ENCODE results near the gene AP1AR. TPM values are rescaled to one million over a fixed set of nuclear protein-coding genes. Genes with fewer than 3 reads are reported as not detected.

Gene AP1AR
- total RNA-seq, 4 donors from 2014 or later = 11.9 to 23.7 (median 16.0) TPM

- 93 to 94% methylated on average over 2 of the region's 2 CpGs for WGBS, 2 donors (ENCODE audit: low coverage in 1 of 2)
- ATAC-seq = no peak
- H3K4me3 ChIP-seq = no peak overlapping the region
- H3K27ac ChIP-seq = no peak overlapping the region
- H3K36me3 ChIP-seq = peaks cover 0 to 23% of the 10 kb centered on the region in 2 donors
- H3K9me3 ChIP-seq = no peaks in the 10 kb centered on the region
- H3K27me3 ChIP-seq = no peaks in the 10 kb centered on the region
- no peaks in the 10 kb centered on the region for H3K4me1 ChIP-seq
- TF ChIP-seq POLR2A (IDR thresholded peaks at IDR 0.05) (no peak), POLR2AphosphoS5 (IDR thresholded peaks at IDR 0.05) (no peak), CTCF (IDR thresholded peaks at IDR 0.05) (no peak), EP300 (IDR thresholded peaks at IDR 0.05) (no peak)
Measured at GRCh38 chr4:112257098-112257497, 25.5 kb downstream of the AP1AR start.

GRCh38 chr4:112266823-112267222 is 35.2 kb downstream of the AP1AR start:
- 51 to 81% methylated on average over 2 of the region's 2 CpGs for WGBS, 2 donors (ENCODE audit: low coverage in 1 of 2)
- Histone ChIP-seq H3K4me1 (peaks cover 0 to 11% (median 0%) of the 10 kb centered on the region in 3 donors), H3K9me3 (no peaks in the 10 kb centered on the region), H3K27ac (no peak overlapping the region), H3K4me3 (no peak overlapping the region), H3K36me3 (peaks cover 0 to 24% of the 10 kb centered on the region in 2 donors), H3K27me3 (no peaks in the 10 kb centered on the region)
- no peak for TF ChIP-seq POLR2A (IDR thresholded peaks at IDR 0.05)
- no peak for TF ChIP-seq POLR2AphosphoS5 (IDR thresholded peaks at IDR 0.05)
- peak in 3 of 4 experiments; percentile 23 to 39 (median 38) for TF ChIP-seq CTCF (IDR thresholded peaks at IDR 0.05)
- no peak for TF ChIP-seq EP300 (IDR thresholded peaks at IDR 0.05)
- no peak for ATAC-seq

GRCh38 chr4:112270051-112270450 is 38.5 kb downstream of the AP1AR start:
- Histone ChIP-seq H3K9me3 (no peaks in the 10 kb centered on the region), H3K27ac (no peak overlapping the region), H3K27me3 (no peaks in the 10 kb centered on the region), H3K4me3 (no peak overlapping the region), H3K36me3 (peaks cover 0 to 5% of the 10 kb centered on the region in 2 donors), H3K4me1 (no peaks in the 10 kb centered on the region)
- 90 to 100% methylated on average over 1 of the region's 1 CpG for WGBS, 2 donors (ENCODE audit: low coverage in 1 of 2)
- no peak for ATAC-seq
- TF ChIP-seq POLR2A (IDR thresholded peaks at IDR 0.05) (no peak), POLR2AphosphoS5 (IDR thresholded peaks at IDR 0.05) (no peak), CTCF (IDR thresholded peaks at IDR 0.05) (no peak), EP300 (IDR thresholded peaks at IDR 0.05) (no peak)

- Histone ChIP-seq H3K27ac (no peak overlapping the region), H3K36me3 (peaks cover 0 to 2% of the 10 kb centered on the region in 2 donors), H3K9me3 (no peaks in the 10 kb centered on the region), H3K4me1 (no peaks in the 10 kb centered on the region), H3K27me3 (no peaks in the 10 kb centered on the region), H3K4me3 (no peak overlapping the region)
- ATAC-seq = no peak
- TF ChIP-seq CTCF (IDR thresholded peaks at IDR 0.05) (no peak), POLR2A (IDR thresholded peaks at IDR 0.05) (no peak), EP300 (IDR thresholded peaks at IDR 0.05) (no peak), POLR2AphosphoS5 (IDR thresholded peaks at IDR 0.05) (no peak)
- WGBS, 2 donors (ENCODE audit: low coverage in 1 of 2) = 74 to 90% methylated on average over 5 to 8 of the region's 8 CpGs
Measured at GRCh38 chr4:112270640-112271421, 39.2 kb downstream of the AP1AR start.

- 82 to 85% methylated on average over 4 of the region's 4 CpGs for WGBS, 2 donors (ENCODE audit: low coverage in 1 of 2)
- H3K36me3 ChIP-seq = peaks cover 0 to 3% of the 10 kb centered on the region in 2 donors
- H3K4me3 ChIP-seq = no peak overlapping the region
- no peaks in the 10 kb centered on the region for H3K27me3 ChIP-seq
- no peak overlapping the region for H3K27ac ChIP-seq
- TF ChIP-seq POLR2A (IDR thresholded peaks at IDR 0.05) (no peak), CTCF (IDR thresholded peaks at IDR 0.05) (no peak), EP300 (IDR thresholded peaks at IDR 0.05) (no peak), POLR2AphosphoS5 (IDR thresholded peaks at IDR 0.05) (no peak)
- no peaks in the 10 kb centered on the region for H3K4me1 ChIP-seq
- no peaks in the 10 kb centered on the region for H3K9me3 ChIP-seq
- no peak for ATAC-seq
Measured at GRCh38 chr4:112272292-112272691, 40.7 kb downstream of the AP1AR start.

All from gastroesophageal sphincter (tissue), 4 donors.